IPS DF 6.9 (cell line): ENCODE results near the gene IL3.

Experiments used
- DNase-seq: peaks from one replicate; pipeline ENCODE4 v3.0.0-alpha.2; 2013; ENCODE audit warnings: low read depth, low spot score
- H3K27ac ChIP-seq: one replicate; pipeline ENCODE4 v1.5.1; 2013; ENCODE audit warnings: low read length, control low read depth
- H3K27me3 ChIP-seq: 2 replicates; pipeline ENCODE4 v1.6.1; 2013; ENCODE audit warnings: mild to moderate bottlenecking, low read length; ENCODE audit not compliant: control insufficient read depth, insufficient read depth
- H3K36me3 ChIP-seq: 2 replicates; pipeline ENCODE4 v1.6.1; 2013; ENCODE audit warnings: low read length; ENCODE audit not compliant: control insufficient read depth, insufficient read depth
- H3K4me1 ChIP-seq: 2 replicates; pipeline ENCODE4 v1.6.1; 2013; ENCODE audit warnings: low read length; ENCODE audit not compliant: control insufficient read depth, insufficient read depth
- H3K4me3 ChIP-seq: 2 replicates; pipeline ENCODE4 v1.5.1; 2013; ENCODE audit warnings: mild to moderate bottlenecking, low read length
- H3K9me3 ChIP-seq: 2 replicates; pipeline ENCODE4 v1.6.1; 2013; ENCODE audit warnings: low read length, inconsistent platforms; ENCODE audit not compliant: control insufficient read depth, insufficient read depth
- WGBS: extraction: QIAGEN DNeasy Blood & Tissue Kit; methylation state at CpG from one replicate; pipeline ENCODE4 v1.1.7; 2013; ENCODE audit warnings: mixed read lengths, missing lambda C conversion rate; ENCODE audit not compliant: insufficient read length, insufficient coverage; 5-methylcytosine and 5-hydroxymethylcytosine counted together

IL3 gene

GRCh38 chr5:132065951-132066701, 5.7 kb downstream of the IL3 start:
- no peak for DNase-seq
- Histone ChIP-seq H3K27ac (no peak overlapping the region), H3K9me3 (no peaks in the 10 kb centered on the region), H3K4me1 (0 out of 2 replicates have a peak, but pooled peaks cover 2% of the 10 kb centered on the region), H3K4me3 (no peak overlapping the region), H3K27me3 (no peaks in the 10 kb centered on the region), H3K36me3 (no peaks in the 10 kb centered on the region)
- WGBS = no CpG with 5 or more reads among the region's 13 CpGs

GRCh38 chr5:132066871-132067270, 6.4 kb downstream of the IL3 start:
- no peak for DNase-seq
- Histone ChIP-seq H3K36me3 (no peaks in the 10 kb centered on the region), H3K27me3 (no peaks in the 10 kb centered on the region), H3K4me3 (no peak overlapping the region), H3K9me3 (no peaks in the 10 kb centered on the region), H3K4me1 (0 out of 2 replicates have a peak, but pooled peaks cover 2% of the 10 kb centered on the region), H3K27ac (no peak overlapping the region)
- no CpG with 5 or more reads among the region's 4 CpGs for WGBS

- Histone ChIP-seq H3K4me1 (0 out of 2 replicates have a peak, but pooled peaks cover 2% of the 10 kb centered on the region), H3K4me3 (no peak overlapping the region)
- WGBS = no CpG with 5 or more reads among the region's 11 CpGs
Observed at GRCh38 chr5:132067451-132067850, 7.0 kb downstream of the IL3 start.

GRCh38 chr5:132067941-132068808, 7.7 kb downstream of the IL3 start:
- WGBS = no CpG with 5 or more reads among the region's 13 CpGs
- DNase-seq = no peak
- H3K4me1 ChIP-seq = 0 out of 2 replicates have a peak, but pooled peaks cover 2% of the 10 kb centered on the region

More at GRCh38 chr5:132067451-132067850, 7.0 kb downstream of the IL3 start:
- Histone ChIP-seq H3K9me3 (no peaks in the 10 kb centered on the region), H3K27ac (no peak overlapping the region), H3K27me3 (no peaks in the 10 kb centered on the region), H3K36me3 (no peaks in the 10 kb centered on the region)
- no peak for DNase-seq

GRCh38 chr5:132069561-132069960, 9.1 kb downstream of the IL3 start:
- no CpG with 5 or more reads among the region's 10 CpGs for WGBS
- no peak for DNase-seq
- H3K36me3 ChIP-seq = no peaks in the 10 kb centered on the region
- no peak overlapping the region for H3K27ac ChIP-seq
- 0 out of 2 replicates have a peak, but pooled peaks cover 2% of the 10 kb centered on the region for H3K4me1 ChIP-seq
- H3K9me3 ChIP-seq = no peaks in the 10 kb centered on the region
- H3K27me3 ChIP-seq = no peaks in the 10 kb centered on the region
- H3K4me3 ChIP-seq = no peak overlapping the region

More at GRCh38 chr5:132067941-132068808, 7.7 kb downstream of the IL3 start:
- Histone ChIP-seq H3K36me3 (no peaks in the 10 kb centered on the region), H3K9me3 (no peaks in the 10 kb centered on the region), H3K27ac (no peak overlapping the region), H3K27me3 (no peaks in the 10 kb centered on the region), H3K4me3 (no peak overlapping the region)

- Histone ChIP-seq H3K4me3 (no peak overlapping the region), H3K27me3 (no peaks in the 10 kb centered on the region), H3K4me1 (0 out of 2 replicates have a peak, but pooled peaks cover under 1% of the 10 kb centered on the region), H3K27ac (no peak overlapping the region), H3K9me3 (no peaks in the 10 kb centered on the region), H3K36me3 (no peaks in the 10 kb centered on the region)
- no CpG with 5 or more reads among the region's 3 CpGs for WGBS
- DNase-seq = no peak
Observed at GRCh38 chr5:132069994-132070393, 9.5 kb downstream of the IL3 start.

- DNase-seq = no peak
- Histone ChIP-seq H3K36me3 (no peaks in the 10 kb centered on the region), H3K9me3 (no peaks in the 10 kb centered on the region), H3K27me3 (no peaks in the 10 kb centered on the region), H3K27ac (no peak overlapping the region), H3K4me3 (no peak overlapping the region), H3K4me1 (no peaks in the 10 kb centered on the region; the same call in 1 of the 2 replicates)
- no CpG with 5 or more reads among the region's 13 CpGs for WGBS
Observed at GRCh38 chr5:132070460-132071337, 10.2 kb downstream of the IL3 start.

GRCh38 chr5:132071338-132071707, 10.9 kb downstream of the IL3 start:
- no peaks in the 10 kb centered on the region for H3K9me3 ChIP-seq
- H3K27me3 ChIP-seq = no peaks in the 10 kb centered on the region
- no CpG with 5 or more reads among the region's 2 CpGs for WGBS
- no peaks in the 10 kb centered on the region; the same call in 1 of the 2 replicates for H3K4me1 ChIP-seq
- H3K27ac ChIP-seq = no peak overlapping the region
- H3K36me3 ChIP-seq = no peaks in the 10 kb centered on the region
- DNase-seq = no peak
- no peak overlapping the region for H3K4me3 ChIP-seq

GRCh38 chr5:132072070-132072469, 11.6 kb downstream of the IL3 start:
- Histone ChIP-seq H3K9me3 (no peaks in the 10 kb centered on the region), H3K4me3 (no peak overlapping the region), H3K27ac (no peak overlapping the region), H3K4me1 (no peaks in the 10 kb centered on the region; the same call in 1 of the 2 replicates), H3K36me3 (no peaks in the 10 kb centered on the region), H3K27me3 (no peaks in the 10 kb centered on the region)
- DNase-seq = no peak
- no CpG with 5 or more reads among the region's 4 CpGs for WGBS

GRCh38 chr5:132072528-132072927, 12.1 kb downstream of the IL3 start:
- no peaks in the 10 kb centered on the region for H3K27me3 ChIP-seq
- H3K36me3 ChIP-seq = no peaks in the 10 kb centered on the region
- no peak for DNase-seq
- WGBS = no CpG with 5 or more reads among the region's 2 CpGs
- H3K27ac ChIP-seq = no peak overlapping the region
- no peak overlapping the region for H3K4me3 ChIP-seq
- no peaks in the 10 kb centered on the region; the same call in 1 of the 2 replicates for H3K4me1 ChIP-seq
- no peaks in the 10 kb centered on the region for H3K9me3 ChIP-seq
